Gastrocnemius medialis (tissue), 4 donors: Measurements from ENCODE around the gene SF3A1. TPM values are rescaled to one million over a fixed set of nuclear protein-coding genes. Genes with fewer than 3 reads are reported as not detected.
A peak's percentile ranks its signal among the peaks of the same experiment; 100 is the strongest.

Experiments
- ATAC-seq, 2 donors: fragments of 150-250 bp; one replicate each; pipeline ENCODE4 v1.9.1; 2016
- DNase-seq, 2 donors: peaks; one replicate each; pipeline ENCODE4 v3.0.0-alpha.2; 2019
- H3K27ac ChIP-seq, 4 donors: fragments of 200-600 bp; sonication (generic); 1 replicate in 1 of 4; 2 replicates in 3 of 4; pipeline ENCODE4 v1.5.1; 2016 to 2018; ENCODE audit warnings: mild to moderate bottlenecking in 2 of 4, moderate library complexity in 1 of 4
- H3K27me3 ChIP-seq, 3 donors: fragments of 200-600 bp; sonication (generic) in 2 of 3; 1 replicate in 1 of 3; 2 replicates in 2 of 3; pipeline versions ENCODE4 v1.5.1 to v1.6.0; 2016 to 2019; ENCODE audit warnings: mild to moderate bottlenecking in 1 of 3, moderate library complexity in 1 of 3
- H3K36me3 ChIP-seq, 2 donors: fragments of 200-600 bp; sonication (generic) in 1 of 2; one replicate each; pipeline ENCODE4 v1.5.1; 2017 to 2018
- H3K4me1 ChIP-seq, 2 donors: fragments of 200-600 bp; sonication (generic) in 1 of 2; one replicate each; pipeline ENCODE4 v1.5.1; 2016 to 2017; ENCODE audit warnings: mild to moderate bottlenecking in 2 of 2
- H3K4me3 ChIP-seq, 4 donors: fragments of 200-600 bp; sonication (generic) in 3 of 4; 1 replicate in 1 of 4; 2 replicates in 3 of 4; pipeline ENCODE4 v1.5.1; 2016 to 2019; ENCODE audit warnings: mild to moderate bottlenecking in 2 of 4
- H3K9me3 ChIP-seq, 3 donors: fragments of 200-600 bp; sonication (generic) in 2 of 3; 1 replicate in 1 of 3; 2 replicates in 2 of 3; pipeline ENCODE4 v1.5.1; 2016 to 2019
- POLR2A ChIP-seq, 2 donors: fragments of 450-650 bp; IDR thresholded peaks; one replicate each; pipeline ENCODE4 v1.6.1; 2017; ENCODE audit warnings: antibody characterized with exemption in 2 of 2, mild to moderate bottlenecking in 2 of 2, moderate library complexity in 2 of 2
- in situ Hi-C, 4 donors: fragments of 200-750 bp; cut with MboI; loops; one replicate each; pipeline versions ENCODE4 v1.15.0 to v1.8.0; 2017; ENCODE audit warnings: low sequenced_read_pairs in 4 of 4
- intact Hi-C: fragments of 100-400 bp; cut with DNase I; formaldehyde crosslinking; loops from one replicate; pipeline ENCODE4 v1.15.1; 2023; ENCODE audit warnings: low total_unique reads
- total RNA-seq, 4 donors: library from RNA; depleted of rRNA; stranded (reverse); fragments of >200 nt; gene quantifications; one replicate each; pipeline versions ENCODE4 v1.1.0 to v1.2.3, GENCODE V29; 2016
- TF ChIP-seq, protein P1 (sequence below), 5 experiments: fragments of 450-650 bp in 3 of 5; fragments of 200-600 bp in 2 of 5; sonication (generic) in 2 of 5; IDR thresholded peaks in 4 of 5; conservative IDR thresholded peaks in 1 of 5; 1 replicate in 4 of 5; 2 replicates in 1 of 5; pipeline ENCODE4 v1.5.1; 2016 to 2019; ENCODE audit warnings: antibody characterized with exemption in 5 of 5, mild to moderate bottlenecking in 3 of 5, moderate library complexity in 3 of 5

Gene SF3A1
- total RNA-seq, 4 donors from 2014 or later: 36.0 to 145 (median 94.5) TPM

DNA sequence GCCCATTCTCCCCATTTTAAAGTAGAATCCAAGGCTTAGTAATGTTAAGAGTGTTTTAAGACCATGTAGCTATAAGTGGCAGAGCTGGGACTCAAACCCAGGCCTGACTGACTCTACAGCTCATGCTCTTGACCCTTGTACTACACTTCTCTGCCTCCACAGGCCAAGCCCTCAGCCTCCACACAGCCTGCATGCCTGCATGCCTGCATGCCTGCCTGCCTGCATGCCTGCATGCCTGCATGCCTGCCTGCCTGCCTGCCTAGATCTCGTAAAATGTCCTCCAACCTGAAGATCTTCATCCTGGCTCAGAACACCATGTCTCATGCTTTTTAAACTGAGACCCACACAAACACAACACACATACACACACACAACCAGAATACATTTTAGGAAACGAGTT, 48.6 kb downstream of the SF3A1 start:
- Histone ChIP-seq H3K9me3 (no peaks in the 10 kb centered on the region), H3K36me3 (no peaks in the 10 kb centered on the region), H3K4me3 (no peak overlapping the region), H3K27ac (peak overlapping the region in 1 of 4 donors; percentile 86), H3K4me1 (peaks cover 71 to 86% of the 10 kb centered on the region in 2 donors), H3K27me3 (no peaks in the 10 kb centered on the region)
- no peak for ATAC-seq
- DNase-seq: no peak
- no peak for TF ChIP-seq POLR2A (IDR thresholded peaks at IDR 0.05)
- TF ChIP-seq, protein P1, sequence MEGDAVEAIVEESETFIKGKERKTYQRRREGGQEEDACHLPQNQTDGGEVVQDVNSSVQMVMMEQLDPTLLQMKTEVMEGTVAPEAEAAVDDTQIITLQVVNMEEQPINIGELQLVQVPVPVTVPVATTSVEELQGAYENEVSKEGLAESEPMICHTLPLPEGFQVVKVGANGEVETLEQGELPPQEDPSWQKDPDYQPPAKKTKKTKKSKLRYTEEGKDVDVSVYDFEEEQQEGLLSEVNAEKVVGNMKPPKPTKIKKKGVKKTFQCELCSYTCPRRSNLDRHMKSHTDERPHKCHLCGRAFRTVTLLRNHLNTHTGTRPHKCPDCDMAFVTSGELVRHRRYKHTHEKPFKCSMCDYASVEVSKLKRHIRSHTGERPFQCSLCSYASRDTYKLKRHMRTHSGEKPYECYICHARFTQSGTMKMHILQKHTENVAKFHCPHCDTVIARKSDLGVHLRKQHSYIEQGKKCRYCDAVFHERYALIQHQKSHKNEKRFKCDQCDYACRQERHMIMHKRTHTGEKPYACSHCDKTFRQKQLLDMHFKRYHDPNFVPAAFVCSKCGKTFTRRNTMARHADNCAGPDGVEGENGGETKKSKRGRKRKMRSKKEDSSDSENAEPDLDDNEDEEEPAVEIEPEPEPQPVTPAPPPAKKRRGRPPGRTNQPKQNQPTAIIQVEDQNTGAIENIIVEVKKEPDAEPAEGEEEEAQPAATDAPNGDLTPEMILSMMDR (IDR thresholded peaks at IDR 0.05 in 4 of 5, conservative IDR thresholded peaks at IDR 0.05 in 1 of 5): no peak
- intact Hi-C loops (no loop called here), in situ Hi-C loops (no loop called here)

DNA sequence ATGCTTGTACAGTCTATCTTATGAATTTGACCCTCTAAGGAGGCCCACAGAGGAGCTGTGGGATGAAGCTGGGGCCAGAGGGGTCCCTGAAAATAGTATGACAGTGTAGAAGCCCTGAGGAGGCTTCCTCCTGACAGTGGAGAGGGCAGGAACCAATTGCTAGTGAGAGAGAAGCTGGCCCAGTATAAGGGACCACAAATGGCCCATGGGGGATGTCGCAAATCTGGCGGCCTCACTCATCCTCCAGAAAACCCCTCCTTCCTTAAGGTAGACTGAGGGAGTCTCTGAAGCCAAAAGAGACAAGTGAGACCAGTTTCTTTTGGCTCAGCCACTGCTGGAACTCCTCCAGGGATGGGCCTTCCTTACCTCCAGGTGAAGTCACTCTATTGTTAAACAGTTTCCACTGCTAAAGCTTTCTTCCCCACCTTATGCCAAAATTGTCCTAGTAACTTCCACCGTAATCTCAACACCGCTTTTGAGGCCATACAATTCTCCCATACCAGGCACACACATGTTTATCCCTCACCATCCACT, 49.6 kb downstream of the SF3A1 start:
- intact Hi-C loops: no loop called here
- TF ChIP-seq POLR2A (IDR thresholded peaks at IDR 0.05): no peak
- TF ChIP-seq, protein P1 (IDR thresholded peaks at IDR 0.05 in 4 of 5, conservative IDR thresholded peaks at IDR 0.05 in 1 of 5): no peak
- ATAC-seq (no peak), DNase-seq (no peak)
- Histone ChIP-seq H3K4me1 (peaks cover 67 to 86% of the 10 kb centered on the region in 2 donors), H3K27me3 (no peaks in the 10 kb centered on the region), H3K9me3 (no peaks in the 10 kb centered on the region), H3K36me3 (no peaks in the 10 kb centered on the region), H3K27ac (peak overlapping the region; percentile 67 to 86 (median 70)), H3K4me3 (no peak overlapping the region)
- in situ Hi-C loops: no loop called here

DNA sequence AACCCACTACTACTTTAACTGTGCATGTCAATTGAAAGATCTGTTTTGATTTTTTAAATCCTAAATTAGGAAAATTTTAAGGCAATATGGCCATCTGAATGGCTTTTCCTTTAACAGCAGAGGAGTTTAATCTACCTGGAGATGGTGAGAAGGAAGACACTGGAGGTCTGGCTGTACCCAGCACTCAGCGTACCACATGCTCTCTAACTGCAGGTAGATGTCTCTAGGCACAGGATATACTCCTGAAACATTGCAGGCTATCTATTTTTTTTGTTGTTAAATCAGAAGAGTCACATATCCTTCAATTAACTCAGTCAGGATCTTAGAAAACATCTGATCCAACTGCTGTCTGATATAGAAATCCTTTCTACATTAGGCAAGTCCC, 50.1 kb downstream of the SF3A1 start:
- no peaks in the 10 kb centered on the region for H3K9me3 ChIP-seq
- DNase-seq (no peak), ATAC-seq (no peak)
- intact Hi-C loops: no loop called here
- peak overlapping the region; percentile 67 to 86 (median 70) for H3K27ac ChIP-seq
- TF ChIP-seq, protein P1 (IDR thresholded peaks at IDR 0.05 in 4 of 5, conservative IDR thresholded peaks at IDR 0.05 in 1 of 5): no peak
- no peak for TF ChIP-seq POLR2A (IDR thresholded peaks at IDR 0.05)
- no peak overlapping the region for H3K4me3 ChIP-seq
- no peaks in the 10 kb centered on the region for H3K36me3 ChIP-seq
- in situ Hi-C loops: no loop called here
- H3K27me3 ChIP-seq: no peaks in the 10 kb centered on the region
- peaks cover 66 to 86% of the 10 kb centered on the region in 2 donors for H3K4me1 ChIP-seq

DNA sequence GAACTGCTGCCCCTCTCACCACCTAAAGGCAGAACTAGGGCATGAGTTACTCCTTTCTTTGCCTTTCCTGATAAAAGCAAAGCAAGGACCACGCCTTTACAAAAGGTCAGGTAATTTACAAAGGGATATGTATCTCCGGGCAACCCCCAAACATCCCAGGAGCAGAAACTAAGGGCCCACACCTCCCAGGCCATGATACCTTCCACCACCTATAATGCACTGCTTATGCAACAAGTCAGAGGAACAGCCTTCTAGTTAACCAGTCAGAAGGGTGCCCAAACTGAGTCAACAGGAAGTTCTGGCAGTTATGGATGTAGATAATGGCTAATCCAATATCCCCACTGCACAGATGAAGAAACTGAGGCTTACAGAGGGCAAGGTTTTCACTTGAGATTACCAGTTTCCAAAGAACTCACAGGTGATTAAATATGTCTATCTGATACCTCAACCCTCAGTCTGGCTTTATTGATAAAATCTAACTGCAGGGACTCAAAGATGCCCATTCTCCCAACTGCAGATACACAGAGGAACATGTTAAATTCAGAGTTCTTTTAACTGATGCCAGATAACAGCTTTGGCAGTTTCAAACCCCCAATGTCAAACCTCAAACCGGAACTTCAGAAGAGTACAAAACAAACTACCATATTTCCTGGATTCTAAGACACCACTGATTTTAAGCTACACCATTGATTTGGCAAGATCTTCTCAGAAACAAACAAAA, 50.6 kb downstream of the SF3A1 start:
- in situ Hi-C loops: no loop called here
- Histone ChIP-seq H3K27ac (peak overlapping the region; percentile 67 to 86 (median 70)), H3K4me3 (no peak overlapping the region), H3K27me3 (no peaks in the 10 kb centered on the region), H3K4me1 (peaks cover 67 to 86% of the 10 kb centered on the region in 2 donors), H3K36me3 (no peaks in the 10 kb centered on the region), H3K9me3 (no peaks in the 10 kb centered on the region)
- no peak for DNase-seq
- TF ChIP-seq, protein P1 (IDR thresholded peaks at IDR 0.05 in 4 of 5, conservative IDR thresholded peaks at IDR 0.05 in 1 of 5): no peak
- no peak for TF ChIP-seq POLR2A (IDR thresholded peaks at IDR 0.05)
- intact Hi-C loops: loop anchor here (2.0 kb wide), 1 partner anchor 15 kb away; no protein-coding TSS in a partner anchor
- ATAC-seq: no peak
